WERI-Rb-1 (cell line): ENCODE results near the gene SRRM1.
A peak's percentile ranks its signal among the peaks of the same experiment; 100 is the strongest.

Experiments
- DNase-seq: peaks from one replicate; pipeline ENCODE4 v3.0.0-alpha.2; 2020
- H3K27ac ChIP-seq: fragments of 250-450 bp; sonication (Bioruptor Pico); 2 replicates; pipeline ENCODE4 v1.5.1; 2020; ENCODE audit warnings: mild to moderate bottlenecking, moderate library complexity
- H3K27me3 ChIP-seq: fragments of 250-450 bp; sonication (Bioruptor Pico); 2 replicates; pipeline ENCODE4 v1.5.1; 2021; ENCODE audit warnings: mild to moderate bottlenecking, low read depth, moderate library complexity; ENCODE audit not compliant: insufficient read depth, severe bottlenecking
- H3K36me3 ChIP-seq: fragments of 250-450 bp; sonication (Bioruptor Pico); 2 replicates; pipeline ENCODE4 v1.5.1; 2020; ENCODE audit warnings: mild to moderate bottlenecking, moderate library complexity
- H3K4me3 ChIP-seq: 2 replicates; pipeline ENCODE4 v1.5.1; 2011; ENCODE audit warnings: low read depth, mild to moderate bottlenecking, control low read depth, low read length
- H3K9me3 ChIP-seq: fragments of 250-450 bp; sonication (Bioruptor Pico); 2 replicates; pipeline ENCODE4 v1.5.1; 2021; ENCODE audit warnings: mild to moderate bottlenecking, moderate library complexity; ENCODE audit not compliant: severe bottlenecking
- CTCF ChIP-seq: IDR thresholded peaks from 2 replicates; pipeline ENCODE4 v1.5.1; 2011; ENCODE audit warnings: low read depth, mild to moderate bottlenecking, control low read depth, inconsistent platforms, low read length

Gene SRRM1

GRCh38 chr1:24639094-24639493, 4.0 kb upstream of the SRRM1 start:
- H3K27me3 ChIP-seq = no peaks in the 10 kb centered on the region
- H3K9me3 ChIP-seq = no peaks in the 10 kb centered on the region
- peaks cover 4% of the 10 kb centered on the region for H3K36me3 ChIP-seq
- DNase-seq = no peak
- no peak overlapping the region for H3K4me3 ChIP-seq
- no peak for TF ChIP-seq CTCF
- no peak overlapping the region for H3K27ac ChIP-seq

- peaks cover 4% of the 10 kb centered on the region for H3K36me3 ChIP-seq
- no peak overlapping the region for H3K27ac ChIP-seq
- H3K27me3 ChIP-seq = no peaks in the 10 kb centered on the region
- no peaks in the 10 kb centered on the region for H3K9me3 ChIP-seq
- no peak overlapping the region for H3K4me3 ChIP-seq
- no peak for TF ChIP-seq CTCF
- DNase-seq = no peak
Measured at GRCh38 chr1:24639881-24640280, 3.2 kb upstream of the SRRM1 start.

- TF ChIP-seq CTCF = no peak
- no peak for DNase-seq
- H3K9me3 ChIP-seq = no peaks in the 10 kb centered on the region
Measured at GRCh38 chr1:24640288-24640687, 2.8 kb upstream of the SRRM1 start.

GRCh38 chr1:24641646-24642151, 1.4 kb upstream of the SRRM1 start:
- TF ChIP-seq CTCF = no peak
- peaks cover 23% of the 10 kb centered on the region for H3K36me3 ChIP-seq
- no peaks in the 10 kb centered on the region for H3K27me3 ChIP-seq
- H3K4me3 ChIP-seq = peak overlapping the region; percentile 98
- H3K27ac ChIP-seq = peak overlapping the region; percentile 97
- no peak for DNase-seq
- no peaks in the 10 kb centered on the region for H3K9me3 ChIP-seq

More at GRCh38 chr1:24640288-24640687, 2.8 kb upstream of the SRRM1 start:
- Histone ChIP-seq H3K27me3 (no peaks in the 10 kb centered on the region), H3K36me3 (peaks cover 8% of the 10 kb centered on the region), H3K4me3 (no peak overlapping the region), H3K27ac (no peak overlapping the region)

GRCh38 chr1:24643363-24644099, 429 bp downstream of the SRRM1 start:
- H3K27ac ChIP-seq = peak overlapping the region; percentile 96
- peak overlapping the region; percentile 92 for H3K4me3 ChIP-seq
- H3K27me3 ChIP-seq = no peaks in the 10 kb centered on the region
- H3K36me3 ChIP-seq = peaks cover 41% of the 10 kb centered on the region
- DNase-seq = peak; percentile 37
- H3K9me3 ChIP-seq = no peaks in the 10 kb centered on the region
- no peak for TF ChIP-seq CTCF

GRCh38 chr1:24644100-24644384, 940 bp downstream of the SRRM1 start:
- Histone ChIP-seq H3K9me3 (no peaks in the 10 kb centered on the region), H3K36me3 (peaks cover 46% of the 10 kb centered on the region), H3K4me3 (peak overlapping the region; percentile 92), H3K27me3 (no peaks in the 10 kb centered on the region), H3K27ac (peak overlapping the region; percentile 96)
- no peak for DNase-seq
- no peak for TF ChIP-seq CTCF
